ENCODE data around the gene SHROOM2. TPM values are rescaled to one million over a fixed set of nuclear protein-coding genes. Genes with fewer than 3 reads are reported as not detected.

Gene SHROOM2
- total and polyA plus RNA-seq, 2 of the 4 experiments (the other 2 are of a cell fraction): 8.1 to 14.2 TPM

- TF ChIP-seq CTCF (conservative IDR thresholded peaks at IDR 0.05; ENCODE audit: low read depth, low read length): no peak
Observed at GRCh38 chrX:9785944-9786797, at the start of gene SHROOM2 (continued).

- no peak for DNase-seq
- H2AFZ ChIP-seq (replicated peaks; ENCODE audit: low read length, poor library complexity): no peak overlapping the region
- no peaks in the 10 kb centered on the region for H4K20me1 ChIP-seq (ENCODE audit: insufficient read depth, low read length)
- dilution Hi-C loops (cut with HindIII; ENCODE audit: low sequenced_read_pairs, unreplicated experiment): no loop called here
- no peak overlapping the region for H3K4ac ChIP-seq (ENCODE audit: low read depth, low read length)
- peaks cover 5% of the 10 kb centered on the region for H3K27me3 ChIP-seq (ENCODE audit: control insufficient read depth, insufficient read depth, low read length)
- H2BK5ac ChIP-seq (ENCODE audit: low read depth, low read length, poor library complexity, severe bottlenecking): no peak overlapping the region
- no TSS peak for BruUV-seq (replicated peaks)
- H3K23ac ChIP-seq (ENCODE audit: low read depth, low read length): no peak overlapping the region
- CTCF ChIA-PET: interaction anchor here (1.0 kb wide), 1 partner anchor 17 kb away, joined by 3 read pairs; no protein-coding TSS in a partner anchor
- H3K9me3 ChIP-seq (ENCODE audit: control insufficient read depth, insufficient read depth, low read length): peaks cover 1% of the 10 kb centered on the region
- no peak overlapping the region for H3K27ac ChIP-seq (ENCODE audit: insufficient read depth, low read length)
- no peak overlapping the region for H4K91ac ChIP-seq (ENCODE audit: insufficient read depth, low read depth, low read length)
- no peak overlapping the region for H3K4me2 ChIP-seq (ENCODE audit: low read depth, low read length)
- H3K14ac ChIP-seq (replicated peaks; ENCODE audit: low read depth, low read length): no peak overlapping the region
- H3K9ac ChIP-seq (ENCODE audit: low read depth, low read length): no peak overlapping the region
- in situ Hi-C loops (cut with MboI; ENCODE audit: low sequenced_read_pairs): no loop called here
- POLR2A ChIA-PET (ENCODE audit: unreplicated experiment): no interaction called here
- TF ChIP-seq CHD1 (IDR thresholded peaks at IDR 0.05; ENCODE audit: low read depth, low read length): no peak
- no peak for TF ChIP-seq POLR2A (IDR thresholded peaks at IDR 0.05; ENCODE audit: low read depth, low read length)
- no peak for TF ChIP-seq MAZ (IDR thresholded peaks at IDR 0.05; ENCODE audit: borderline replicate concordance, low read depth, low read length)
- H2BK20ac ChIP-seq (ENCODE audit: low read depth, low read length): no peak overlapping the region
- no peaks in the 10 kb centered on the region for H3K36me3 ChIP-seq (ENCODE audit: control insufficient read depth, insufficient read depth, low read length)
- no peak overlapping the region for H2AK5ac ChIP-seq (ENCODE audit: low read depth, low read length)
- H4K8ac ChIP-seq (ENCODE audit: low read depth in 2 of 2, low read length in 2 of 2): no peak overlapping the region
- no peak for ATAC-seq (ENCODE audit: low read depth)
- WGBS, 2 experiments (ENCODE audit: extremely low coverage in 2 of 2, insufficient read length in 1 of 2): no CpG with 5 or more reads among the region's 7 CpGs
- no peak overlapping the region for H2BK120ac ChIP-seq (ENCODE audit: low read depth, low read length)
- H3K4me1 ChIP-seq (ENCODE audit: control insufficient read depth, insufficient read depth, low read length): no peaks in the 10 kb centered on the region
- no peak overlapping the region for H3K56ac ChIP-seq (ENCODE audit: extremely low read depth, insufficient read depth, low read length)
- H3K79me1 ChIP-seq (ENCODE audit: low read depth in 1 of 2, low read length in 2 of 2): no peaks in the 10 kb centered on the region
- no peak overlapping the region for H2AK9ac ChIP-seq (replicated peaks; ENCODE audit: low read depth, low read length, poor library complexity)
- no peak overlapping the region for H3K4me3 ChIP-seq (ENCODE audit: insufficient read depth, low read depth, low read length)
- intact Hi-C loops (cut with micrococcal nuclease): no loop called here
- H3K18ac ChIP-seq (ENCODE audit: low read depth, low read length): no peak overlapping the region
- H3K9me1 ChIP-seq (ENCODE audit: insufficient read depth, low read length): no peaks in the 10 kb centered on the region
- H2BK15ac ChIP-seq (ENCODE audit: low read depth, low read length): no peak overlapping the region
- H4K5ac ChIP-seq (ENCODE audit: low read depth, low read length): no peak overlapping the region
Observed at GRCh38 chrX:9737363-9737762, 48.9 kb upstream of the SHROOM2 start.
